NCI-H226 (cell line): ENCODE results near the gene PMEPA1.

Source experiments
- DNase-seq: peaks from one replicate; pipeline ENCODE4 v3.0.0-alpha.2; 2015

Gene PMEPA1

GRCh38 chr20:57691699-57692098, 18.1 kb downstream of the PMEPA1 start:
- DNase-seq = no peak

- DNase-seq = no peak
Observed at GRCh38 chr20:57690525-57690924, 19.3 kb downstream of the PMEPA1 start.

- no peak for DNase-seq
Observed at GRCh38 chr20:57689745-57690481, 19.9 kb downstream of the PMEPA1 start.

GRCh38 chr20:57688864-57689263, 21.0 kb downstream of the PMEPA1 start:
- DNase-seq = no peak

GRCh38 chr20:57688295-57688694, 21.5 kb downstream of the PMEPA1 start:
- no peak for DNase-seq

GRCh38 chr20:57686931-57687652, 22.7 kb downstream of the PMEPA1 start:
- DNase-seq = no peak

GRCh38 chr20:57685146-57685758, 24.6 kb downstream of the PMEPA1 start:
- DNase-seq = no peak

GRCh38 chr20:57684808-57685140, 25.0 kb downstream of the PMEPA1 start:
- DNase-seq = no peak

- DNase-seq = no peak
Observed at GRCh38 chr20:57683881-57684807, 25.7 kb downstream of the PMEPA1 start.

- DNase-seq = no peak
Observed at GRCh38 chr20:57683287-57683686, 26.5 kb downstream of the PMEPA1 start.

GRCh38 chr20:57682184-57683101, 27.4 kb downstream of the PMEPA1 start:
- no peak for DNase-seq

GRCh38 chr20:57680934-57681914, 28.6 kb downstream of the PMEPA1 start:
- no peak for DNase-seq

GRCh38 chr20:57680131-57680716, 29.6 kb downstream of the PMEPA1 start:
- no peak for DNase-seq

GRCh38 chr20:57679113-57679512, 30.7 kb downstream of the PMEPA1 start:
- DNase-seq = no peak

- no peak for DNase-seq
Observed at GRCh38 chr20:57678340-57678739, 31.5 kb downstream of the PMEPA1 start.

- DNase-seq = no peak
Observed at GRCh38 chr20:57677584-57677982, 32.2 kb downstream of the PMEPA1 start.

- no peak for DNase-seq
Observed at GRCh38 chr20:57676589-57677583, 32.9 kb downstream of the PMEPA1 start.

- no peak for DNase-seq
Observed at GRCh38 chr20:57675773-57676172, 34.0 kb downstream of the PMEPA1 start.
